Ramos (cell line): ENCODE measurements around the gene ENPP3.

Experiments used
- in situ Hi-C: fragments of 300-500 bp; cut with MboI; formaldehyde crosslinking; loops from one replicate; pipeline ENCODE4 v1.14.3; 2022; ENCODE audit warnings: low sequenced_read_pairs; ENCODE audit not compliant: unreplicated experiment

The ENPP3 gene

GRCh38 chr6:131636880-131637792 lies at the start of gene ENPP3:
TSS of gene ENPP3 (plus strand) at chr6:131637302. CDS start at chr6:131637385, 83 bp downstream.
- in situ Hi-C loops = no loop called here

GRCh38 chr6:131587909-131588308 lies 49.2 kb upstream of the ENPP3 start:
- in situ Hi-C loops = no loop called here

- in situ Hi-C loops = no loop called here
Measured at GRCh38 chr6:131588643-131589042, 48.5 kb upstream of the ENPP3 start.

GRCh38 chr6:131592935-131593334 lies 44.2 kb upstream of the ENPP3 start:
- in situ Hi-C loops = no loop called here

GRCh38 chr6:131594074-131594473 lies 43.0 kb upstream of the ENPP3 start:
- in situ Hi-C loops = no loop called here

GRCh38 chr6:131597446-131597845 lies 39.7 kb upstream of the ENPP3 start:
- in situ Hi-C loops = no loop called here

GRCh38 chr6:131600716-131601115 lies 36.4 kb upstream of the ENPP3 start:
- in situ Hi-C loops = no loop called here

GRCh38 chr6:131602781-131603312 lies 34.3 kb upstream of the ENPP3 start:
- in situ Hi-C loops = no loop called here

GRCh38 chr6:131613296-131613925 lies 23.7 kb upstream of the ENPP3 start:
- in situ Hi-C loops = no loop called here

GRCh38 chr6:131615275-131615674 lies 21.8 kb upstream of the ENPP3 start:
- in situ Hi-C loops = no loop called here

GRCh38 chr6:131627724-131628682 lies 9.1 kb upstream of the ENPP3 start, which contains the start of gene MED23:
TSS of gene MED23 (minus strand) at chr6:131628242. CDS start at chr6:131628049, 193 bp downstream.
- in situ Hi-C loops = no loop called here

- in situ Hi-C loops = no loop called here
Measured at GRCh38 chr6:131628726-131629125, 8.4 kb upstream of the ENPP3 start.

- in situ Hi-C loops = no loop called here
Measured at GRCh38 chr6:131629651-131630050, 7.5 kb upstream of the ENPP3 start.

- in situ Hi-C loops = no loop called here
Measured at GRCh38 chr6:131631625-131632289, 5.3 kb upstream of the ENPP3 start.

GRCh38 chr6:131635384-131636340 lies 1.4 kb upstream of the ENPP3 start:
- in situ Hi-C loops = no loop called here

GRCh38 chr6:131638013-131638412 lies 911 bp downstream of the ENPP3 start:
- in situ Hi-C loops = no loop called here

GRCh38 chr6:131640100-131640499 lies 3.0 kb downstream of the ENPP3 start:
- in situ Hi-C loops = no loop called here

GRCh38 chr6:131640576-131640975 lies 3.5 kb downstream of the ENPP3 start:
- in situ Hi-C loops = no loop called here
